Left forelimb (tissue), 1 donor: ENCODE data around the gene AQP12A.
"Not testable (repeated sequence)": the region's sequence is repeated elsewhere in the genome, so short reads cannot be mapped to it uniquely, and the experiment has no call there.

Source experiments
- DNase-seq: peaks from one replicate; pipeline ENCODE4 v3.0.0-alpha.2; 2018; ENCODE audit warnings: low spot score

The AQP12A gene

DNA sequence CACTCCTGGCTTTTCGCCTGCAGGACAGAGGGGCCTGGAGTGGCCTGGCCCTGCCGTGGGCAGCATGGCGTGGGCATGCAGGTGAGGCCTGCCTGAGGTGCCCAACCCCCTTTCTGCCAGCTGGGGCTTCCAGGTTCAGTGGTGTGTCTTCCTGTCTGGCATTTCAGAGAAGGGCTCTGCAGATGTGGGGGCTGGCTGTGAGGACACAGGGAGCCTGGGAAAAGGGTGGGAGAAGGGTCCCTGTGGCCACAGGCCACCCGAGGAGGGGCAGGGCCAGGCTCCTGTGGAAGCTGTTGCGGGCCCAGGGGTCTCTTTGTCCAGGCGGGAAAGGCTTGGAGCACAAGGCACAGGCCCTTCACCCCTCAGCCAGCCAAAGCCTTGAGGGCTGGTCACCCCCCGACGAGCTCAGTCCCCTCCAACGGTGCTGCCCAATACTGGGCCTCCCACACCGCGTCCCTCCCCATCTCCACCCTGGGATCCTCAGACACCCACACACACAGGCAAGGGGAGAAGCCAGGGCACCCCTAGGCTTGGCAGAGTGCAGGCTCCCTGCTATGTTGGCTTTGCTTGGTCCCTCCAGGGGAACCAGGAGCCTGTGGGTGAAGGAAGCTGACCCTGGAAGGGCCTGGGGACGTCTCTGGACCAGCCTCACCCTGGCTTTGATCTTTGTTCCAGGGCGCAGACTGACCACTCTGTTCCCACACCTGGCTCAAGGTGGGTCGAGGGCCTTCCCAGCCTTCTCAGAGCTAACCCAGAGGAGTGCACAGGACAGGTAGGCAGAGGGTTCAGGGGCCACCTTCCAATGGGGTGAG lies 3.7 kb upstream of the AQP12A start:
- DNase-seq = peak; percentile 51

DNA sequence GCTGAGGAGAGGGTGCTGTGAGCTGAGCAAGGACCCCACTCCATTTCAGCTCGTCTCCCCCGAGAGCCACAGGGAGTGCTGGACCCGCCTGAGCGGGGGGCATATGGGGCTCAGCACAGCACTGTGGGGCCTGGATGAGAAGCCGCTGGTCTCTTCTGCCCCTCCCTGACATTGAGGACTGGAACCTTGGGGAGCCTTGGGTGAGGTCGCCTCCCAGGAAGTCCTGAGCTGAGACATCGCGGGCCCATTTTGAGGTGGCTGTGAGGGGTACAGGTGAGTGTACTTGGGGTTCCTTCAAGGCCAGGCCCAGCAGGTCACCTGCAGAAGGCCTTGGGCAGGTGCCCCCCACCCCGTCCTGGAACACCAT lies 3.1 kb upstream of the AQP12A start:
- DNase-seq = no peak

GRCh38 chr2:240689975-240690374 lies 1.7 kb upstream of the AQP12A start:
- no peak for DNase-seq

GRCh38 chr2:240690421-240691074 lies 1.1 kb upstream of the AQP12A start:
- DNase-seq = not testable (repeated sequence)

DNA sequence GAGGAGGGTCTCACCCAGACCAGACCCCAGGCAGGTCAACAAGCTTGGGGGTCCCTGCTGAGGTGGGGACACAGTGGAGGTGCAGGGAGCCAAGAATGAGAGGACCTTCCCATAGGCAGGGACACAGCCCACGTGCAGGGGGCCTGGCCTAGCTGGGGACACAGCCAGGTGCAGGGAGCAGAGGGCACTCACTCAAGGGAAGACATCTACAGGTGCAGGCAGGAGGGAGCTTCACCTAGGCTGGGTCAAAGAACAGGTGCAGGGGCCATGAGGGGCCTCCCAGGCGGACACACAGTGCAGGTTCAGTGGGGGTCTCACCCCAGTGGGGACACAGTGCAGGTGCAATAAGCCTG lies 615 bp upstream of the AQP12A start:
- DNase-seq = not testable (repeated sequence)

DNA sequence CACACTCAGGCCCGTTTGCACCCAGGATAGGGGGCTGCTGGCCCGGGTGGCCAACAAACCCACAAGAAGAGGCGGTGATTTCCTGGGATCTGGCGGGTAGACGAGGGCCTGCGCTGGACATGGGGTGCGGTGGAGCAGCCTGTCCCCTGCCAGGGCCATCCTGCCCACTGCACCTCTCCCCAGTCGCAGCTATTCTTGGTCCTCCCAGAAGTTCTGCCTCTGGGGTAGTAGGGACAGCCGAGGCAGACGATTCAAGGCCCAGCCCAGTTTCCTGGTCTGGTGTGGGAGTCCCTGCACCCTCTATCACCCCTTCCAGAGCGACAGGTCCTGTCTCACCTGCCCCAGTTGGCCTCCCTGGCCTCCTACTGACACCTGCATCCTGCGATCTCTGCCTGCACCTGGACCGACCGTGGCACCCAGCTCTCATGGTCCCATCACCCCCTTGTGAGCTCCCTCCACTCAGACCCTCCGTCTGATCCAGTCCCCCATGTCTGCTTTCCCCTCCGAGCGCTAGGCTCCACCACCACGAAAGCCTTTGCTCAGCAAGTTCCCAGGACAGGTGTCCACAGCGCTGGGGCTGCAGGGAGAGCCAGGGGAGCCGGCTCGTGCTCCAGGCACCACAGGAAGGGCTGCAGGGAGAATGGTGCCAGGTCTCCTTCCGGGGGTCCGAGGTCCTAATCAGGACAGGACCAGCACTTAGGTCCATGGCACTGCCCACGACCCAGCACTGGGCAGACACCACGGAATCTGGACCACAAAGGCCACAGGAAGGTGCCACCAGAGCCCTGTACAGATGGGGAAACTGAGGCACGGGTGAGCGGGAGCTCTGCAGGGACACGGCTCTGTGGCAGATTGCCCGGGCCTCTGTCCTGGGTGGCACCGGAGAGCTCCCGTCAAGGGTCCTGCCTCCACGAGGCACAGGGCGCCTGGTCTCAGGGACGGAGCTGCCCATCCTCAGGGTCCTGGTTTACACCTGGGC lies 1.2 kb downstream of the AQP12A start:
- DNase-seq = not testable (repeated sequence)

DNA sequence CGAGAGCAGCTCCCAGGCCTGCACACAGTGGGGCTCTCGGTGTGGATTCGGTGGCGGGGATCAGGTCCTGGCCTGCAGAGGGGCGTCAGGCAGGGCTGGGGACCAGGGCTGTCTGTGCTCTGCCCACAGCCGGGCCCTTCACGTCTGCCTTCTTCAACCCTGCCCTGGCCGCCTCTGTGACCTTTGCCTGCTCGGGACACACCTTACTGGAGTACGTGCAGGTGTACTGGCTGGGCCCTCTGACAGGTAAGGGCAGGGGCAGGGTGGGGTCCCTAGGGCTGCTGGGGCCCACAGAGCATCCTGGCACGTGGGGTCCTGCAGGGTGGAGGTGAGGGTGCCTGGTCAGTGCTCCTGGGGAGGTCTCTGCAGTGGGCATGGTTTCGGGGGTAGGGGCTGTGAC lies 2.6 kb downstream of the AQP12A start:
- DNase-seq = not testable (repeated sequence)

DNA sequence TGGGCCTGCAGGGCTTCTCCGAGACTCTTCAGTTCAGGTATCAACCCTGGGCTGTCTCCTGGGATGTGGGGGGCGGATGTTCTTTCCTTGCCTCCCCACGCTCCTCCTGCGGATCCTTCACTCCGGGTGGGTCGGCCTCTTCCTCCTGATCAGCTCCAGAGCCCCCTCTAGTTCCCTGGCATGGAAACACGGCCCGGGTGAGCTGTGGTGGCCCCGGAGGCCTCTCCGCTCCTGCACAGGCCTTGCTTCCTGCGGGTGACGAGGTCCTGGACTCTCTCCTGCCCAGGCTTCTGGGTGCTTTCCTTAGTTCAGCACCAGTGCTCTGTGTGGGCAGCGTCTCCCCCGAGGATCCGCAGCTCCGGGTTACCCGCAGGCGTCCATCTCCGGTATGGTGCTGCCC lies 3.9 kb downstream of the AQP12A start:
- not testable (repeated sequence) for DNase-seq

GRCh38 chr2:240696469-240696868 lies 4.8 kb downstream of the AQP12A start:
- DNase-seq = not testable (repeated sequence)

DNA sequence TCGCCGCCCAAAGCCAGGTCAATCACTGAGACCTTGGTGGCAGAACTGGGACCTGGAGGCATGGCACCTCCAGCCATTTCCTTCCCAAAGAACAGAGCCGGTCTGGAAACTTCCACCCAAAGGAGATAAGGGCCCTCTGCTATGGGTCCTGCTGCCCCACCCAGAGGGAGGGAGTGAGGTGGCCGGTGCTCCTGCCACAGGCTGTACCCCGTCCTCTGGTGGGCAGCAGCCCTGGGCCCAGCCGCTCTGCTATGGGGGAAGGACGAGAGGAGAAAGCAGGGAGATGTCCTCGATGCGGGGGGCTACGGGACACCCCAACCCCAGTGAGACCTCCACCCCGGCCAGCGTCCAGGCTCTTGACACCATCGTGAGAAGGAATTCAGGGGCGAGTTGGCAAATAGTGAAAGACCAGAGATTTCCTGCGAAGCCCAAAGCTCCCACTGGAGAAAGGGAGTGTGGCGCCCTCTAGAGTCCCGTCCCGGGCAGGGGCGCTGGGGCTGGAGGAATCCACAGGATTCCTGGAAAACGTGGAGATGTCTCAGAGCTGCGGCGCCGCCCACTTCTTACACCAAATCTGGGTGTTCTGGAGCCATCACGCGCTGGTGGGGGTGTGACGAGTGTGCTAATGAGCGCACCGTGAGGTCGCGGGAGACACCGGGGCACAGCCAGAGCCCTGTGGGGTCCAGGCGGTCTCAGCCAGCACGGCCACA lies 7.3 kb downstream of the AQP12A start:
- not testable (repeated sequence) for DNase-seq

DNA sequence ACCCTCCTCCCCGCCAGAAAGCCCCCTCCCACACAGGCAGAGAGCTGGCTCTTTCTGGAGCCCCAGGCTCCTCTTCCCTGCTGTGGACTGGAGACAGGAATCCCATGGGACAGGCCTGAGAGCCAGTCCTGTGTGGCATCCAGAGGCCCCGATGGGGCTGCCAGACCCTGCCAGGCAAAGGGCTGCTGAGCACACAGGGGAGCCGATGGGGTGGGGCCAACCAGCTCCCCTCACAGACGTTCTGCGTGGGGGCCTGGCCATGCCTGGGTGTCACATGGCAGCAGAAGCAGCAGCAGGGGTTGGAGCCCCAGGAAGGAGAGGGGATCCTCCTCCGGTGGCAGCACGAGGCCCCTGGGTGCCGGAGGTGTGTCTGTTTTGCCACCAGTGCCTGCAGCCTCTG lies 8.2 kb downstream of the AQP12A start:
- not testable (repeated sequence) for DNase-seq

GRCh38 chr2:240700616-240701015 lies 8.9 kb downstream of the AQP12A start:
- not testable (repeated sequence) for DNase-seq

DNA sequence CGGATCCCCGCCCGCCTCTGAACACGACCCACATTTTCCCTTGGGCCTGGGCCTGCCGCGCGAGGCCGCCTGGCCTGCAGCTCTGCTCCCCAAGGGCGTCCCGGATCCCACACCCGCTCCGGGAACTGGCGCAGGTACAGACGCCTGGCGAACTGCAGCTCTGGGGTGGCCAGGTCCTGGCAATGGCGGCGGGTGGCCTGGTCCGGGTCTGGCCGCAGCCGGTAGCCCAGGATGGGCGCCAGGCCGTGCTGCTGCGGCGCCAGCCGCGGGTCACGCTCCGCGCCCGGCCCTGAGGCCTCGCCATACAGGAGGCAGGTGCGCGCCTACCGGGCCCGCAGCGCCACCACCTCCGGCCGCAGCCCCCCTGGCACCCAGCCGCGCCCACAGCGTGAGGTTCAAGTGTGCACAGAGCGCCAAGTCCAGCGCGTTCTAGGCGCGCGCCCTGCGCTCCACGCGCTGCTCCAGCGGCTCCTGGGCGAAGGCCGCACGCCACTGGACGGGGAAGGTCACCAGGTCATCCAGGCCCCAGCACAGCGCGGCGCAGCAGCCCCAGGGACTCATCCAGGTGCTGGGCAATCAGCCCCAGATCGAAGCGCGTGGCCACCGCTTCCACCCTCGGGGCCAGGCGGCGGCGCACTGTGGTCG lies 9.5 kb downstream of the AQP12A start:
- DNase-seq = no peak

GRCh38 chr2:240701736-240702639 lies 10.3 kb downstream of the AQP12A start:
- DNase-seq = no peak

GRCh38 chr2:240702640-240703011 lies 11.0 kb downstream of the AQP12A start:
- DNase-seq = no peak

DNA sequence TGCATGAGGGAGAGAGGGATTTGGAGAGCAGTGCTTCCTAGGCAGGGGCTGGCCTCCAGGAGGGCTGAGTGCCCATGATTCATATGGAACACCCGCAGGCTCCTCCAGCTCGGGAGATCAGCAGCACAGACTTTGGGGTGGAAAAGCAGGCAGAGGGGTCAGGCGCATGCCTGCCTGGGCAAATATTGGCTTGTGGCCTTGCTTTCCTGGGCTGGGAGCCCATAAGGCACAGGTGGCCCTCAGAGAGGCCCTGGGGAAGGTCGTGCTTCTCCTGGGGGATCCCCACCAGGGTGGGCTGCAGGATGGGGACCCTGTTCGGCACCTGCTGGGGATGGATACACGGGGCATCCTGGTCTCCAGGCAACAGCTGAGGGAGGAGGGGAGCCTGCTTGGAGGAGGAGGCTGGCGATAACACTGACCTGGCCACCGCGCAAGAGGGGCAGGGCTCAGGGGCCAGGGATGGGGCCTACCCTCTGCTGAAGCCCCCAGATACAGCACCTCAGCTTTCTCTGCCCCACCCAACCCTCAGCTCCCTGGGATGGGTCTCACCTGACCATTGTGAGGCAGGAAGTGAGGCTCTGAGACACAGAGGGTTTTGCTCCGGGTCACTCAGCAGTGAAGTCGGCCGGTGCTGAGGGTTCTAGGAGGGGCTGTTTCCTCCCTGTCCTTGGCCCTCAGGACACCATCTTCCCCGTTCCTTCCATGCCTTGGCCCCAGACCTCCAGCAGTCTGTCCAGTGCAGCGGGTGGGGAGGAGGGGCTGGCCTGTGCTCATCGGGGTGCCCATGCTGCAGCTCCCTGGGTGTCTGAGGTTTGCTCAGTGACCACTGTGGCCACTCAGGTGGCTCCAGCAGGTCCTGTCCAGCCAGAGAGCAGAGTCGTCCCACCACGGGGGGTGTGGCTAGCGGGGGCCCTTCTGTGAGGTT lies 12.0 kb downstream of the AQP12A start:
- no peak for DNase-seq

GRCh38 chr2:240704651-240705050 lies 13.0 kb downstream of the AQP12A start:
- DNase-seq = no peak

- no peak for DNase-seq
Measured at GRCh38 chr2:240705204-240705791, 13.6 kb downstream of the AQP12A start.
